Activated CD4-positive, alpha-beta T cell treated with anti-CD3 and anti-CD28 coated beads, Interleukin-2, amount 50 U/mL, for 16 hours (primary cell): ENCODE measurements around the gene LOXHD1.

Experiments used
- DNase-seq: peaks from one replicate; pipeline ENCODE4 v3.0.0-alpha.2; 2020

LOXHD1 gene

DNA sequence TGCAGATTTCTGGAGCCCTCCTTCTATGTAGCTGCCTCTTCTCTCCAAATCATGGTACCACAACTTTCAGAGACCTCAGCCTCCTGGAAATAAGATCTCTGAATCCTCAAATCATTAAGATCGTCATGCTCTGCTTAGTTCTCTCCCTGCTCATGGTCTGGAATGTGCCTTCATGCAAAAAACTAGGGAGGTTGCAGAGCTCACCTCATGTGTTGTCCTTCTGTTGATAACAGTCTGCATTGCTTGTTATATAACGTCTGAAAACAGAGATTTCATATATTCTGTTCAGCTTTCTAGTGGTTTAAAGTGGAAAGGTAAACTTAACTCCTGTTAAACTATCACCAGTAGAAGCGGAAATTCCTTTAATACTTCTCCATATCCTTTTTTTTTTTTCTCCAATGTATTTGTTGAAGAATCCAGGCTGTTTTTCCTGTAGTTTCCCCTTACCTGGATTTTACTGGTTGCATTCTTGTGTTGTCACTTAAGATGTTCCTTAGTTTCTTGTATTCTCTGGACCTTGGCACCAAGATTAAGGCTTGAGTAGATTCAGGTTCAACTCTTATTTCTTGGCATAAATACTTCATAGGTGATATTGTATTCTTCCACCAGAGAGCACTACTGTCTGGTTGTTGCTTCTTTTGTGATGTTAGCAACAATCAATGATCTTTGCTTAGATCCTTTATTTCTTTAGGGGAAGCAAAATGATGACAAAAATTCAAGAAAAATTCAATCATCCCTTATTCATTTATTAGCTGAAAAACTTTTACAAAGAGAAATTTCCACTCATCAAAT, 211.3 kb downstream of the LOXHD1 start:
- DNase-seq = no peak

DNA sequence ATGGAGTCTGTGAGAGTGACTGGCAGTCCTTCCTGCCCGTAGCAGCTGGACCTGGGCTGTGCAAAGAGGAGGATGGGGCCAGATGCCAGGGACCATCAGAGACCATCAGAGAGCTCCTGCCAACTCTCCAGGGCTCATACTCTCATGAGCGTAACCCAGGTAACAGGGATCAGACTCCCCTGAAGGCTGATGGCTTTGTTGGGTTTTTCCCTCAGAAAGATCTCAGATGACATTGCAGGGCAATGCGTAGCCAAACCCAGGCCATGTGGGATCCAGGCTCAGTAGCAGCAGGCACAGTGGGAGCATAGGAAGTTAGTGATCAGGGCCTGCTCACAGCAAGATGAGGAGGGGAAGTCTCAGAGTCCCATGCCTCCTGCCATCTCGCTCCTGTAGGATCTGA, 218.0 kb downstream of the LOXHD1 start:
- no peak for DNase-seq

DNA sequence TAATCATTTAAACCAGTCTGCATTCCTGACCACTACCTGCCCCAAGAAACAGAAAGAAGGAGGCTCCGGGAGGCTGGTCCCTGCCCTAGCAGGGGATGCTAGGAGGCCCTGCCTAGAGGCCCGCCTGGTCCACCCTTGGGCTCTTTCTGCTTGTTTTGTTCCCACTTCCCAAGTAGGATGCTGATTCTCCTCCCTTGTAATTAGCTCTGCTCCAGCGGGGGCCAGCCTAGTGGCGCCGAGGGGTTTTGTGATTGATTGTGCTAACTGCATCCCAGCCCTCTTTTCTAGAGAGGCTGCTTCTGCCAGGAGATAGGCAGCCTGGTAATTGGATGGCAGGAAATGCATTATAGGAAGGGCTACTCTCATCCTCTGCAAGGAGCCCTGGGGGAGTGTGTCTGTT, 220.0 kb downstream of the LOXHD1 start:
- no peak for DNase-seq

DNA sequence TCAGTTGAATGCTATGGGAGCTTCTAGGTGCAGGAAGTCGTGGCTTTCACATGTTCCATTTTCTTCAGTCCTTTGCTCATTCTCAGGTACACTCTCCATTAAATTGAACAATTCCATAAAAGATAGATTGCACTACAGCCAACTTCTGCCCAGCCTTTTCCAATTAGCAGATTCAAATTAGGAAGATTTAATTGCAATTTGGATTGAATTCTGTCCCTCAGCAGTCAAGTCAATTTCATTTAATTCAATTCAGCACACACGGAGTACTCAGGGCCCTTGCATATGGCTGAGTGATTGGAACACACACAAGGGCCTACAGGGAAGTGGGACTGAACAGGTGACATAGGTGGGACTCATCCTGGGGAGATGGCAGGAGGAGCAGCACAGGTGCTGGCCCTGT, 220.4 kb downstream of the LOXHD1 start:
- DNase-seq = no peak

DNA sequence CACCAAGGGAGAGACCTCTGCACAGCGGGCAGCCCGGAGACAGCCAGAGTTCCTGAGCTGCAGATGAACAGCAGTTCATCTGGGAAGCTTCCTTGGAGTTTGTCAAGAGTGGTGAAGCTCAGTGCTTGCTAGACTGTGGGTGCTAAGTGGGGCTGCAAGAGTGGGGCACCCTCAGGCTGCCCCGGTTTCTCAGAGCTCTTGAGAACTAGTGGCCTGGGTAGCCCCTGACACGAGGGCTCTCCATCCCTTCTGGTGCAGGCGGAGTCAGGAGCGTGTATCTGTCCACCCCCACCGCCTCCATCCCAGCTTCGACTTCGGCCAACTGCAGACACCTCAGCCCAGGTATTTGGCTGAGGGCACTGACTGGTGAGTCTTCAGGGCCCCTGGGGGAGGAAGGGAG, 222.0 kb downstream of the LOXHD1 start:
- DNase-seq = no peak

DNA sequence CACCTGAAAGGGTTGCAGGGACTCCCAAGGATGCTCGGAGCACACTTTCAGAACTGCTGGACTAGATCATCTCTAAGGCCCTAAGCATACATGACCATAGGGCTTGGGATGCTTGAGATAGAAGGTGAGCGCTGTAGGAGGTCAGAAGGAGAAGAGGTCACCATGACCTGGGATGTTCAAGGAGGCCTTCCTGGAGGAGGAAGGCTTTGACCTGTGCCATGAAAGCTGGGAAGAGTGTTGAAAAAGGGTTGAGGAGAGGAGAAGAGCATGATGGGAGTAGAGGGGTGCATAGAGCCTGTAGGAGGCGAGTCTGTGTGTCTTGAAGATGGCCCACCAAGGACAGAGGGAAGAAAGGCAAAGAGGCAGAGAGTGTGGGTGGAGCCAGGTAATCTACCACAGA, 222.4 kb downstream of the LOXHD1 start:
- DNase-seq = no peak

DNA sequence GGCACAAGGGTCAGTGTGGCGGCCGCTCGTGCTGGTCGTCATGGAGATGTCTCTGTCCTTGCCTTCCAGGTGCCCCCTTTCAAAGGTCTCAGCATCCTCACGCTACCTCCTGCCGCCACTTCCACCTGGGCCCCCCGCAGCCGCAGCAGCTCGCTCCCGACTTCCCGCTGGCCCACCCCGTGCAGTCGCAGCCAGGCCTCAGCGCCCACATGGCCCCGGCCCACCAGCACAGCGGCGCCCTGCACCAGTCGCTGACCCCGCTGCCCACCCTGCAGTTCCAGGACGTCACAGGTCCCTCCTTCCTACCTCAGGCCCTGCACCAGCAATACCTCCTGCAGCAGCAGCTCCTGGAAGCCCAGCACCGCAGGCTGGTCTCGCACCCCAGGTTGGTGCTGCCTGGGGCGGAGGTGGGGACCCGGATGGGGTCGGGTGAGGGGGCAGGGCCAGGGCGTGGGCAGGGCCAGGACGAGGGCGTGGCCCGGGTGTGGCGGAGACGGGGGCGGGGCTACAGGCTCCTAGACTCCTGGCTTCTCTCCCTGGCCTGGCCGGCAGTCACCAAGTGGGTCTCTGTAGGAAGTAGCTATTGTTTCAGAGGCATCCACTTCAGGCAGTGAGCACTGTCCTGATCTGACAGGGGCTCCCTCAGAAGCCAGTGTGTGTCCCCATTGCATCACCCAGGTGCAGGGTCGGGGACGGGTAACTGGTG, 223.7 kb downstream of the LOXHD1 start:
- DNase-seq = no peak

DNA sequence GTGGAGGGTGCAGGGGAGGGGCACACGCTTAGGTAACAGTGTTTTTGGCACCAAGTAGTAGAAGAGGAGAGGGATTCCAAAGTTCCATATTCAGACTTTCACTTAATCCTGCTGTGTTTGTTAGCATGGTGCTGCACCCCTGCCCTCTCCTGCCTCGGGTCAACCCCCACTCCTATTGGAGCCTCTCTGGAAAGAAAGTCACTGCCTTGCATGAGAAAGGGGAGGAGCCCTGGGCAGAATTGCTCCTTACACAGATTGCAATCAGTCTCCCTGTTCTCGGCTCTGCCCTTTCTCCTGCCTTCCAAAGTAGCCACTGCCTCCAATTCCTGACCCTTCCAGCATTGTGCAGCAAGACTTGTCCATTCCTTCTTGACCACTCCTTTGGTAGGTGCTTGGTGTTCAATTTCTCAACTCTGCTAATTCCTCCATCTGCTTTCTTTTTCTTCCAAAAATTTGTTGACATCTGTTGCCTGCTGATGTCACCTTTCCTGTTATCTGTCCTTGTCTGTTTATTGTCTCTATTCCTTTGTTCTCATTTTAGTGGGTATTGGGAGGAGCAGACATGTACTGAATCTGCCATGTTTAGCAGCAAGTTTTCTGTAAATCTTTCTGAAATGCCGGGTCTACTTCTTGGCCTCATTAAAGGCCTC, 225.4 kb downstream of the LOXHD1 start:
- no peak for DNase-seq

DNA sequence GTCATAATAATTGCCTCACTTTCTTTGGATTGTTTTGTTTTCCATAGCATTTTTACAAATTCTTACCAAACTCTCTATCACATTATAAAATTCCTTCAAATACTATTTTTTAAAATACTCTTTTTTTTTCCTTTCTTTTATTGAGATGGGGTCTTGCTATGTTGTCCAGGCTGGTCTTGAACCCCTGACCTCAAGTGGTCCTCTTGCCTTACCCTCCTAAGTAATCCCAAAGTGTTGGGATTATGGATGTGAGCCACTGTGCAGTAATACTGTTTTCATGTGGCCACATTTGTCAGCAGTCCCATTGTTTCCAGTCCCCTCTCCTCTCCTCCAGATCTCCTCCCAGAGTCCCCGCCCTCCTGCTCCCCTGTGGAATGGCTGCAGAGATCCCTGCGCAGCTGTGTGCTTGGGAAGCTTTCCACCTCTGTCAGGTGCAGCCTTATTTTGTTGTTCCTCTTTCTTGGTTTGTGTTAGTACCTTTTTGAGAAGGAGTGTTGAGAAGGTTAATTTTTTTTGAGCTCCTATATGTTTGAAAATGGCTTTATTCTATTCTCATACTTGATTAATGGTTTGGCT, 227.3 kb downstream of the LOXHD1 start:
- no peak for DNase-seq

DNA sequence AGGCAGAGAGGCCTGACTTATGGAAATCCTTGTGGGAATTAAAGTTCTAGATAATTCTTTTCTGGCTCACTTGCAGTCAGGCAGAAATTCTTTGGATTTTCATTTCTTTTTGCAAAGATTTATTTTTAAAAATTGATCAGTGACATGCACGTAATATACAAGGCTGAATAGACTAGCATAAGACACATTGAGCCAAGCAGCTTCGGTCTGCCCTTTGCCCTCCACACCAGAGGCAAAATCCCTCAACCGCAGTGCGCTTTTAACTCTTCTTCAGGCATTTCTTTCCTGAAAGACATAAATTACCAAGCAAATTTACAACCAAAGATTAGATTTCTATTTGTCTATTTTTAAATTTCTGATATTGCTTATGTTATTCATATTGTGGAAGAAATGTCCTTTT, 227.9 kb downstream of the LOXHD1 start:
- DNase-seq = no peak

DNA sequence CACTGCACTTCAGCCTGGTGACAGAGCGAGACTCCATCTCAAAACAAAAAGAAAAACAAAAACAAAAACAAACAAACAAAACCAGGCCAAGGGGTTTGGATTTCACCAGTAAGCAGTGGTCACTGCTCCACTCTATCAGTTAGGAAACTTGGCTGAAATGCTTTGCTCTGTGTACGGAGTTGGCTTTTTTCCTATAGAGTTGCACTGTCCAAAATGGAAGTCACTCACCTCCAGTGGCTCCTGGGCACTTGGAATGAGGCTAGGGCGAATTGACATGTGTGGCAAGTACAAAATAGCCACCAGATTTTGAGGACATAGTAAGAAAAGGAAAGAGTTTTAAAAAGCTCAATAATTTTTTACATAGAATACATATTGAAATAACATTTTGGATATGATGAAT, 228.7 kb downstream of the LOXHD1 start:
- DNase-seq = no peak

DNA sequence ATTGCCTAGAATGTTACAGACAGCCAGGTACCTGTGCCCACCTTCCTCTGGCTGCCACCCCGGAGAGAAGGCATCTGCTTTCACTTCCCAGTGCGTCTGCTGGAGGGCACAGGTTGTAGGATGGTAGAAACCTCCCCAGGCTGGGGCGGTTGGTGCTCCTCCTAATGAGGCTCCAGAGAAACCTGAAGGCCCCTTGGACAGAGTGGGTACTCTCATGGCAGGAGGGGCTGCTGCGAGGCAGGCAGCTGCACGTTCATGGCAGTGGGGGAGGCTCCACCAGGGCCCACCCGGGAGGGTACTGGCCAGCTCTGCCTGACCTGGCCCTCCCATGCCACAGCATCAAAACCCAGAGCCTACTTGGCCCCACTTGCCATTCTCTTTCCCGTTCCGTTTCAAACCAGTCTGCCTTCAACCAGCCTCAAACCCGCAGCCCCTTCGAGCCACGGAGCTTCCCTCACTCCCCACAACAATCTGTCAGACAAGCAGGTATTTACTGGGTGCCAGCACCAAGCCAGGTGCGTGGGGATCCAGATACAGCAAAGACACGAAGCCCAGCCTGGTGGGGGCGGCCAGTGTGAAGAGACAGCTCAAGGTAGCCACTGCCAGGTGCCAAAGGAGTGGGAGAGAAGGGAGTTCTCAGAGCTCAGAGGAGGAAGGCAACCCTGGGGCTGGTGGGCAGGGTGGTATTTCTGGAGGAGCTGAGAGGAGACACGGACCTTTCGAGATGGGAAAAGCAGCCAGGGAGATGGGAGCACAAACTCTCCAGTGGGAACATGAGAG, 229.6 kb downstream of the LOXHD1 start:
- no peak for DNase-seq
